ENCODE results near the gene NPHS1.

Gene NPHS1

GRCh38 chr19:35787227-35787799 is 65.0 kb downstream of the NPHS1 start:
- no peak for DNase-seq (ENCODE audit: low spot score)

- DNase-seq (ENCODE audit: low spot score), result no peak
Measured at GRCh38 chr19:35786299-35787160, 65.8 kb downstream of the NPHS1 start.

- DNase-seq (ENCODE audit: low spot score), result no peak
Measured at GRCh38 chr19:35785339-35785627, 67.0 kb downstream of the NPHS1 start.

GRCh38 chr19:35784503-35785338 is 67.6 kb downstream of the NPHS1 start:
- DNase-seq (ENCODE audit: low spot score), result no peak

- DNase-seq (ENCODE audit: low spot score), result no peak
Measured at GRCh38 chr19:35783469-35784434, 68.6 kb downstream of the NPHS1 start.

- DNase-seq (ENCODE audit: low spot score), result no peak
Measured at GRCh38 chr19:35782589-35782988, 69.7 kb downstream of the NPHS1 start.

- no peak for DNase-seq (ENCODE audit: low spot score)
Measured at GRCh38 chr19:35781650-35782049, 70.7 kb downstream of the NPHS1 start.

GRCh38 chr19:35780717-35781116 is 71.6 kb downstream of the NPHS1 start:
- no peak for DNase-seq (ENCODE audit: low spot score)

GRCh38 chr19:35780058-35780457 is 72.2 kb downstream of the NPHS1 start:
- no peak for DNase-seq (ENCODE audit: low spot score)

- DNase-seq (ENCODE audit: low spot score), result no peak
Measured at GRCh38 chr19:35779033-35779432, 73.3 kb downstream of the NPHS1 start.

GRCh38 chr19:35777961-35778360 is 74.3 kb downstream of the NPHS1 start:
- DNase-seq (ENCODE audit: low spot score), result no peak

- DNase-seq (ENCODE audit: low spot score), result no peak
Measured at GRCh38 chr19:35777086-35777841, 75.0 kb downstream of the NPHS1 start.

GRCh38 chr19:35776102-35776788 is 76.1 kb downstream of the NPHS1 start:
- peak; percentile 53 for DNase-seq (ENCODE audit: low spot score)
